GM21576 (cell line): ENCODE measurements around the gene PGGHG.
"Not testable (repeated sequence)": the region's sequence is repeated elsewhere in the genome, so short reads cannot be mapped to it uniquely, and the experiment has no call there.

Experiments used
- ATAC-seq: cut with Tn5 transposase; IDR thresholded peaks from one replicate; pipeline ENCODE4 v1.9.1; 2021; ENCODE audit warnings: mild to moderate bottlenecking, moderate library complexity; ENCODE audit not compliant: unreplicated experiment

PGGHG gene

GRCh38 chr11:311013-311748, 22.3 kb downstream of the PGGHG start:
- not testable (repeated sequence) for ATAC-seq

DNA sequence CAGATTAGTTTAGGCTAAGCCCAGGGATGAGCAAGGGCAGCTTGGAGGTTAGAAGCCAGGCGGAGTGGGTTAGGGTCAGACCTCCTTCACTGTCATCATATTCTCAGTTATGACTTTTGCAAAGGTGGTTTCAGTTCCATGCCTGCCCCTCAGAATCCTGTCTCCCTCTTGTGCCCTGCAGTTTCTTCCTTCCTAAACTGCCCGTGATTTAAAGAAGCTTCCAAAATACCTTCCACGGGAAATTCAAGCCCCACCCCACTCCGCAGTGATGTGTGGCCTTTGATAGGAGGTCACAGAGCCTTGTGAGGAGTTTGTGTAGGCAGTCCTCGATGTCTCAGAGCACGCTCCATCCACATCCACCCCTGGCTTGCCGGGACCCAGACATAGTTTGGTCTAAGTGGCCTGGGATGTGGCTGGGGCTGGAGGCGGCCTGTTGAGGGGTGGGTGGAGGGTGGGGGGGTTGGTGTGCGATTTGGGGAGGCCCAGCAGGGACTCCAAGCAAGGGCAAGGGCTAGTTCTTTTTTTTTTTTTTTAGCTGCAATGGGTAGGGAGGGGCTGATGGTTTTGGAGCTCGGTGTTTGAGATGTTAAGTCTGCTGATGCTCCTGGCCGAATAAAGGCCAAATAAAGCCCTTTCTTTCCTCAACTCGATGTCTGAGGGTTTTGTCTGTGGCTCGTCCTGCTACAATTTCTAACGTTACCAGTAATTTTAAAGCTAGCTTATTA, 23.3 kb downstream of the PGGHG start:
- no peak for ATAC-seq

GRCh38 chr11:313304-313786, 24.4 kb downstream of the PGGHG start:
- no peak for ATAC-seq

- ATAC-seq: no peak
Measured at GRCh38 chr11:313787-314553, 25.0 kb downstream of the PGGHG start, which contains the start of gene IFITM1. TSS of gene IFITM1 (plus strand) at chr11:314040. CDS start at chr11:314171, 131 bp downstream.

GRCh38 chr11:314554-314875, 25.6 kb downstream of the PGGHG start:
- ATAC-seq: not testable (repeated sequence)

DNA sequence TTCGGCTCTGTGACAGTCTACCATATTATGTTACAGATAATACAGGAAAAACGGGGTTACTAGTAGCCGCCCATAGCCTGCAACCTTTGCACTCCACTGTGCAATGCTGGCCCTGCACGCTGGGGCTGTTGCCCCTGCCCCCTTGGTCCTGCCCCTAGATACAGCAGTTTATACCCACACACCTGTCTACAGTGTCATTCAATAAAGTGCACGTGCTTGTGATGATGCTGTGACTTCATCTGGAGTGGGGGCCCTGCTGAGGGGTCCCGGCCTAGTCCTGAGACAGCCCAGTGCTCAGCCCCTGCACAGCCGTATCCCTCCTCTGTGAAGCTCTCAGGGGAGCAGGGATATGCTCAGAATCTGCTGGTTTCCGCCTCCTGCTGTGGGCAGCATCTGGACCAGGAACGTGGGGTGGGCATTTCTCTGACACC, 26.1 kb downstream of the PGGHG start:
- ATAC-seq: no peak

DNA sequence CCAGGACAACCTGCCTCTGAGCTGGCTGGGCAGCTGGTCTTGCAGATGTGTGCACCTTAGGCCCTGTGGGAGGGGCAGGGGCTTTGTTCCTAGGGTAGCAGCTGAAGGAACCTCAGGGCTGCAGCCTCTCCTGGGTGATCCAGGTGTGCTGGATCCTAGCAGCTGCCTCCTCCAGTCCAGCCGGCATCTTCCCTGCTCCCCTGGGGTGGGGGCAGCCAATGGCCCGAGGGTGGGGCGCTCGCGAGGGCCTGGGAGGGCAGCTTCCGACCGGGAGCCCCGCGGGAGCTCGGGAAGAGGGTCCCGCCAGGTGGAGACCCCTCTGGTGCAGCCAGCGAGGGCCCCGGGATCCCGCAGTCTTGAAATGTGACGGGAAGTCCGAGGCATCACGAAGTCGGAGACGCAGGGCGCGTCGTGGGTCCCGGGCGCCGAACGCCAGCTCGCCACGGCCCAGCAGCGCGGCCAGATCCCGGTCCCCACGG, 26.6 kb downstream of the PGGHG start:
- no peak for ATAC-seq

- no peak for ATAC-seq
Measured at GRCh38 chr11:316031-316701, 27.2 kb downstream of the PGGHG start.

DNA sequence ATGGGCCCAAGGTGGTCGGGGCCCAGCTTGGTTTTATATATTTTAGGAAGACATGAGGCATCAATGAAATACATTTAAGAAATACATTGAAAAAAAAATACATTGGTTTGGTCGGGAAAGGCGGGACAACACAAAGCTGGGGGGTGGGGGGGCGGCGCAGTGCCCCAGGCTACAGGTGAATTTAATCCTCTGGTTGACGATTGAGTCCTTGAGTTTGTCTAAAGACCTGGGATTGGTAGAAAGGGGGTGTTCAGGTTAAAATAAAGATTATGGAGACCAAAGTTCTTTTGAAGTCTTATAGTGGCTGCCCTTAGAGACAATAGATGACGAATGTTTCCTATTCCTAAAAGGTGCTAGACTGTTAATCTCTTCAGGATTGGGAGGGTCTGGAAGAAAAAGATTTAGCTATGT, 28.0 kb downstream of the PGGHG start:
- ATAC-seq: no peak

- ATAC-seq: peak; percentile 9
Measured at GRCh38 chr11:317668-318404, 28.9 kb downstream of the PGGHG start.

GRCh38 chr11:318405-319120, 29.6 kb downstream of the PGGHG start:
- ATAC-seq: peak; percentile 41

GRCh38 chr11:319121-319887, 30.4 kb downstream of the PGGHG start:
- ATAC-seq: peak; percentile 6

- not testable (repeated sequence) for ATAC-seq
Measured at GRCh38 chr11:319888-320273, 31.0 kb downstream of the PGGHG start.

DNA sequence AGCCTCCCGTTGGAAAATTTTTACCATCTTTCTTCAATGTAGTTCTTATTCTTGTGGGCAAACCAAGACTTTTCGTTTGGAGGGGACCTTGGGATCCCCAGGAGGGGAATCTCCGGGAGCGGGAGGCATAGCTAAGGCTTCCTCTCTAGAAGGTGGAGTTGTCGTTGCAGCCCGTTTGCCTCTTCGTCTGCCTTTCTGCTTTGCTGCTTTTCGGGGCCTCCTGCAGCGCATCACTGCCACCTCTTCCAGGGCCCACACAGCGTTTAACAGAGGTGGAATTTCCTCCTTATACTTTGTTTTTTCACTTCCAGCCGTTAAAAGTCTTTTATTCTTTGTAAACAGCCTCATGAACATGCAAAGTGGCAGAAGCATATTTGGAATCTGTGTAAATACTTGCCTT, 35.2 kb downstream of the PGGHG start:
- ATAC-seq: no peak

DNA sequence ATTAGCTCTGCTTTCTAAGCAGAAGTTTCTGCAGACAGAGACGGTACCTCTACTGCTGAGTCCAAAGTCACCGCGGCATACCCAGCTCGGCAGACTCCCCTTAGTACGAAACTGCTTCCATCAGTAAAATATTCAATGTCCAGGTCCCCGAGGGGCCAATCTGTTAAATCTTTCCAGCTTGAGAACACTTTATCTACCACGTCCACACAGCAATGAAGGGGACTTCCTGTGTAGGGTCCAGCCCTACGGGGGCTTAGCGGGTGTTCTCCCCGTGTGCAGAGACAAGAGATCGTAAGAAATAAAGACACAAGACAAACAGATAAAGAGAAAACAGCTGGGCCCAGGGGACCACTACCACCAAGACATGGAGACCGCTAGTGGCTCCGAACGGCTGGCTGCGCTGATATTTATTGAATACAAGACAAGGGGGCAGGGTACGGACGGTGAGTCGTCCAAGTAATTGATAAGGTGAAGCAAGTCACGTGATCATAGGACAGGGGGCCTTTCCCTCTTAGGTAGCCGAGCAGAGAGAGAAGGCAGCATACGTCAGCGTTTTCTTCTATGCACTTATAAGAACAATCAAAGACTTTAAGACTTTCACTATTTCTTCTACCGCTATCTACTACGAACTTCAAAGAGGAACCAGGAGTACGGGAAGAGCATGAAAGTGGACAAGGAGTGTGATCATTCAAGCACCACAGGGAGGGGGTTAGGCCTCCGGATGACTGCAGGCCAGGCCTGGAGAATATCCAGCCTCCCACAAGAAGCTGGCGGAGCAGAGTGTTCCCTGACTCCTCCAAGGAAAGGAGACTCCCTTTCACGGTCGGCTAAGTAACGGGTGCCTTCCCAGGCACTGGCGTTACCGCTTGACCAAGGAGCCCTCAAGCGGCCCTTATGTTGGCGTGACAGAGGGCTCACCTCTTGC, 35.9 kb downstream of the PGGHG start:
- not testable (repeated sequence) for ATAC-seq

- no peak for ATAC-seq
Measured at GRCh38 chr11:325796-326591, 37.1 kb downstream of the PGGHG start.

GRCh38 chr11:326592-326841, 37.6 kb downstream of the PGGHG start:
- no peak for ATAC-seq
